ENCODE data around the gene LINC00237.

DNA sequence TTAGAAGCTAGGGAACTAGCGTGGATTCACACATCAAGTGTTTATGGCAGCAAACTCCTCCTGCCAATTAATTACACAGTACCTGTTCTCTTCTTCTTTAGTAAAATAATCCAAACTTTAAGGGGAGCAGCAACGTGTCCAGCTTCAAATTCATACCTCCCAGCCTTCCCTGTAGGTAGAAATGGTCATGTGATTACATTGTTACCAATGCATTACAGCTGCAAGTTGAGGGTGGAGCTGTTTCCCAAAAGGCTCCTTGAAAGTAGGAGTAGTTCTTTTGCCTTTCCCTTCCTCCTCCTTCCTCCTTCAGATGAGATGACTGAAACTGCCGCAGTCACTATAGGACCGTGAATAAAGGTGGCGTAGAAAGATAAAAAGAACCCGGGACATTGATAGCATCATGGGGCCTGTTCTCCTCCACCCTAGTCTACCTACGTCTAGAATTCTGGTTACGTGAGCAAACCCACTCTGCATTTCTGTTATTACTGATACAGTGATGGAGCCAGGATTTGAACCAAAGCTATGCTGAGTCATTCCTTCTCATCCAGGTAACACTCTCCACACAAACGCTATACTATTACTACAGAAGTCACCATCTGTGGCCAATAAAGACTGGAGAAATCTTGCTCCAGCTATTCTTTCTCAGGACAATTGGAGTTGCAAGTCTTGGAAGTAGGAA is 18.2 kb downstream of the LINC00237 start:
- TF ChIP-seq NR2F2 (IDR thresholded peaks at IDR 0.05) (no peak), YY1 (IDR thresholded peaks at IDR 0.05) (no peak), TAF1 (conservative IDR thresholded peaks at IDR 0.05) (no peak), RAD21 (IDR thresholded peaks at IDR 0.05) (no peak), FOXA1 (IDR thresholded peaks at IDR 0.05) (no peak), SP1 (IDR thresholded peaks at IDR 0.05) (no peak), JUND (IDR thresholded peaks at IDR 0.05) (no peak)
- TF ChIP-seq, protein P1, sequence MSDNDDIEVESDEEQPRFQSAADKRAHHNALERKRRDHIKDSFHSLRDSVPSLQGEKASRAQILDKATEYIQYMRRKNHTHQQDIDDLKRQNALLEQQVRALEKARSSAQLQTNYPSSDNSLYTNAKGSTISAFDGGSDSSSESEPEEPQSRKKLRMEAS (IDR thresholded peaks at IDR 0.05): no peak
- TF ChIP-seq, protein P2, sequence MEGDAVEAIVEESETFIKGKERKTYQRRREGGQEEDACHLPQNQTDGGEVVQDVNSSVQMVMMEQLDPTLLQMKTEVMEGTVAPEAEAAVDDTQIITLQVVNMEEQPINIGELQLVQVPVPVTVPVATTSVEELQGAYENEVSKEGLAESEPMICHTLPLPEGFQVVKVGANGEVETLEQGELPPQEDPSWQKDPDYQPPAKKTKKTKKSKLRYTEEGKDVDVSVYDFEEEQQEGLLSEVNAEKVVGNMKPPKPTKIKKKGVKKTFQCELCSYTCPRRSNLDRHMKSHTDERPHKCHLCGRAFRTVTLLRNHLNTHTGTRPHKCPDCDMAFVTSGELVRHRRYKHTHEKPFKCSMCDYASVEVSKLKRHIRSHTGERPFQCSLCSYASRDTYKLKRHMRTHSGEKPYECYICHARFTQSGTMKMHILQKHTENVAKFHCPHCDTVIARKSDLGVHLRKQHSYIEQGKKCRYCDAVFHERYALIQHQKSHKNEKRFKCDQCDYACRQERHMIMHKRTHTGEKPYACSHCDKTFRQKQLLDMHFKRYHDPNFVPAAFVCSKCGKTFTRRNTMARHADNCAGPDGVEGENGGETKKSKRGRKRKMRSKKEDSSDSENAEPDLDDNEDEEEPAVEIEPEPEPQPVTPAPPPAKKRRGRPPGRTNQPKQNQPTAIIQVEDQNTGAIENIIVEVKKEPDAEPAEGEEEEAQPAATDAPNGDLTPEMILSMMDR (IDR thresholded peaks at IDR 0.05; ENCODE audit: low read depth, low read length, missing input control): no peak
- TF ChIP-seq, protein P3, sequence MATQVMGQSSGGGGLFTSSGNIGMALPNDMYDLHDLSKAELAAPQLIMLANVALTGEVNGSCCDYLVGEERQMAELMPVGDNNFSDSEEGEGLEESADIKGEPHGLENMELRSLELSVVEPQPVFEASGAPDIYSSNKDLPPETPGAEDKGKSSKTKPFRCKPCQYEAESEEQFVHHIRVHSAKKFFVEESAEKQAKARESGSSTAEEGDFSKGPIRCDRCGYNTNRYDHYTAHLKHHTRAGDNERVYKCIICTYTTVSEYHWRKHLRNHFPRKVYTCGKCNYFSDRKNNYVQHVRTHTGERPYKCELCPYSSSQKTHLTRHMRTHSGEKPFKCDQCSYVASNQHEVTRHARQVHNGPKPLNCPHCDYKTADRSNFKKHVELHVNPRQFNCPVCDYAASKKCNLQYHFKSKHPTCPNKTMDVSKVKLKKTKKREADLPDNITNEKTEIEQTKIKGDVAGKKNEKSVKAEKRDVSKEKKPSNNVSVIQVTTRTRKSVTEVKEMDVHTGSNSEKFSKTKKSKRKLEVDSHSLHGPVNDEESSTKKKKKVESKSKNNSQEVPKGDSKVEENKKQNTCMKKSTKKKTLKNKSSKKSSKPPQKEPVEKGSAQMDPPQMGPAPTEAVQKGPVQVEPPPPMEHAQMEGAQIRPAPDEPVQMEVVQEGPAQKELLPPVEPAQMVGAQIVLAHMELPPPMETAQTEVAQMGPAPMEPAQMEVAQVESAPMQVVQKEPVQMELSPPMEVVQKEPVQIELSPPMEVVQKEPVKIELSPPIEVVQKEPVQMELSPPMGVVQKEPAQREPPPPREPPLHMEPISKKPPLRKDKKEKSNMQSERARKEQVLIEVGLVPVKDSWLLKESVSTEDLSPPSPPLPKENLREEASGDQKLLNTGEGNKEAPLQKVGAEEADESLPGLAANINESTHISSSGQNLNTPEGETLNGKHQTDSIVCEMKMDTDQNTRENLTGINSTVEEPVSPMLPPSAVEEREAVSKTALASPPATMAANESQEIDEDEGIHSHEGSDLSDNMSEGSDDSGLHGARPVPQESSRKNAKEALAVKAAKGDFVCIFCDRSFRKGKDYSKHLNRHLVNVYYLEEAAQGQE (IDR thresholded peaks at IDR 0.05): no peak
